Myocyte (in vitro differentiated cells): ENCODE results near the gene TMEM132E. TPM values are rescaled to one million over a fixed set of nuclear protein-coding genes. Genes with fewer than 3 reads are reported as not detected.
A peak's percentile ranks its signal among the peaks of the same experiment; 100 is the strongest.

Experiments
- DNase-seq: peaks from one replicate; pipeline ENCODE4 v3.0.0-alpha.2; 2012; ENCODE audit warnings: low read depth
- total RNA-seq: library from RNA; depleted of rRNA; stranded (reverse); fragments of >200 nt; gene quantifications from 2 replicates; pipeline ENCODE4 v1.2.3, GENCODE V29; 2014

Gene TMEM132E
- total RNA-seq, 1 donor from 2014 or later = not detected

- no peak for DNase-seq
Measured at GRCh38 chr17:34628879-34629278, 49.5 kb downstream of the TMEM132E start.

GRCh38 chr17:34633351-34633750, 54.0 kb downstream of the TMEM132E start:
- DNase-seq = no peak

- no peak for DNase-seq
Measured at GRCh38 chr17:34633760-34634159, 54.4 kb downstream of the TMEM132E start.

- DNase-seq = no peak
Measured at GRCh38 chr17:34634551-34635160, 55.3 kb downstream of the TMEM132E start.

GRCh38 chr17:34635876-34636275, 56.5 kb downstream of the TMEM132E start:
- DNase-seq = no peak

GRCh38 chr17:34637041-34637547, 57.7 kb downstream of the TMEM132E start:
- no peak for DNase-seq

- peak; percentile 55 for DNase-seq
Measured at GRCh38 chr17:34637548-34638525, 58.5 kb downstream of the TMEM132E start.

- DNase-seq = no peak
Measured at GRCh38 chr17:34638526-34639260, 59.3 kb downstream of the TMEM132E start.

- peak; percentile 47 for DNase-seq
Measured at GRCh38 chr17:34639706-34640425, 60.5 kb downstream of the TMEM132E start.

GRCh38 chr17:34641368-34641767, 62.0 kb downstream of the TMEM132E start:
- DNase-seq = no peak

- no peak for DNase-seq
Measured at GRCh38 chr17:34644941-34645550, 65.7 kb downstream of the TMEM132E start.

- no peak for DNase-seq
Measured at GRCh38 chr17:34645594-34645993, 66.2 kb downstream of the TMEM132E start.

- no peak for DNase-seq
Measured at GRCh38 chr17:34647511-34647910, 68.1 kb downstream of the TMEM132E start.

GRCh38 chr17:34650051-34650750, 70.8 kb downstream of the TMEM132E start:
- DNase-seq = no peak

- DNase-seq = no peak
Measured at GRCh38 chr17:34651402-34651811, 72.0 kb downstream of the TMEM132E start.

GRCh38 chr17:34652021-34652555, 72.7 kb downstream of the TMEM132E start:
- DNase-seq = no peak

GRCh38 chr17:34653511-34653910, 74.1 kb downstream of the TMEM132E start:
- DNase-seq = no peak

GRCh38 chr17:34654276-34654880, 75.0 kb downstream of the TMEM132E start:
- DNase-seq = no peak

- no peak for DNase-seq
Measured at GRCh38 chr17:34654881-34655276, 75.5 kb downstream of the TMEM132E start.
